Endothelial cell of umbilical vein (primary cell): Measurements from ENCODE around the gene MYH10. TPM values are rescaled to one million over a fixed set of nuclear protein-coding genes. Genes with fewer than 3 reads are reported as not detected.

Experiments used
- BruUV-seq: library from RNA; stranded (reverse); fragments of 400-500 nt; replicated peaks from 2 replicates; lab custom pipeline; 2021; lab: Mats Ljungman, UMichigan
- CTCF ChIA-PET: fragments of 300-600, 350-600 bp; sonication (Branson Sonifier 250); formaldehyde crosslinking; loops from one replicate; lab custom pipeline; 2021; ENCODE audit warnings: antibody characterized with exemption, inconsistent platforms; lab: Charles Lee
- POLR2A ChIA-PET: fragments of 300-600, 350-600 bp; sonication (Branson Sonifier 250); formaldehyde crosslinking; loops from one replicate; lab custom pipeline; 2021; ENCODE audit warnings: antibody characterized with exemption, inconsistent platforms; lab: Charles Lee
- DNase-seq: peaks from one replicate; pipeline ENCODE4 v3.0.0-alpha.2; 2011; ENCODE audit warnings: low read depth, low spot score
- FAIRE-seq: peaks from 2 replicates; lab custom pipeline; 2011; peaks lifted over from hg19 to GRCh38; lab: Jason Lieb, UNC
- H2AFZ ChIP-seq: 2 replicates; pipeline ENCODE4 v1.6.0; 2012; ENCODE audit warnings: low read depth, low read length, control low read depth, inconsistent platforms
- H3K27ac ChIP-seq: 2 replicates; pipeline ENCODE4 v1.5.1; 2011; ENCODE audit warnings: low read depth, mild to moderate bottlenecking, control low read depth, low read length, moderate library complexity; ENCODE audit not compliant: insufficient read depth
- H3K27me3 ChIP-seq, 2 experiments: 2 replicates each; pipeline versions ENCODE4 v1.6.0 to v1.6.1; 2011; ENCODE audit warnings: low read length in 2 of 2, mixed read lengths in 1 of 2; ENCODE audit not compliant: control insufficient read depth in 2 of 2, insufficient read depth in 2 of 2
- H3K36me3 ChIP-seq, 2 experiments: 2 replicates in 1 of 2; 3 replicates in 1 of 2; pipeline ENCODE4 v1.5.1; 2011; ENCODE audit warnings: low read length in 2 of 2, mild to moderate bottlenecking in 1 of 2, moderate library complexity in 1 of 2; ENCODE audit not compliant: control insufficient read depth in 2 of 2, insufficient read depth in 2 of 2; ENCODE audit errors: extremely low read depth in 1 of 2
- H3K4me1 ChIP-seq: 3 replicates; pipeline ENCODE4 v1.5.1; 2011; ENCODE audit warnings: mild to moderate bottlenecking, low read length; ENCODE audit not compliant: control insufficient read depth, insufficient read depth; ENCODE audit errors: extremely low read depth
- H3K4me2 ChIP-seq: 2 replicates; pipeline ENCODE4 v1.6.1; 2011; ENCODE audit warnings: low read length, control low read depth, mixed read lengths; ENCODE audit not compliant: insufficient read depth
- H3K4me3 ChIP-seq, 3 experiments: fragments of 200-600 bp in 1 of 3; sonication (generic), shearing (Covaris generic) in 1 of 3; replicated peaks in 1 of 3; 2 replicates each; pipeline ENCODE4 v1.5.1; 2011 to 2016; ENCODE audit warnings: control low read depth in 3 of 3, low read length in 3 of 3, mild to moderate bottlenecking in 2 of 3, inconsistent platforms in 1 of 3, low read depth in 1 of 3, moderate library complexity in 1 of 3; ENCODE audit not compliant: insufficient read depth in 1 of 3
- H3K79me2 ChIP-seq: 2 replicates; pipeline ENCODE4 v1.6.0; 2012; ENCODE audit warnings: low read length, inconsistent platforms; ENCODE audit not compliant: control insufficient read depth, insufficient read depth
- H3K9ac ChIP-seq: replicated peaks from 2 replicates; pipeline ENCODE3; 2011; ENCODE audit warnings: low read length, control low read depth; ENCODE audit not compliant: insufficient read depth; ENCODE audit errors: extremely low read depth
- H3K9me1 ChIP-seq: replicated peaks from 3 replicates; pipeline ENCODE4 v1.6.0; 2011; ENCODE audit warnings: mild to moderate bottlenecking, low read length; ENCODE audit not compliant: control insufficient read depth, insufficient read depth; ENCODE audit errors: extremely low read depth
- H3K9me3 ChIP-seq: replicated peaks from 2 replicates; pipeline ENCODE4 v1.5.1; 2012; ENCODE audit warnings: low read length, inconsistent platforms; ENCODE audit not compliant: control insufficient read depth, insufficient read depth
- H4K20me1 ChIP-seq: replicated peaks from 2 replicates; pipeline ENCODE3; 2011; ENCODE audit warnings: mild to moderate bottlenecking, low read length; ENCODE audit not compliant: control insufficient read depth, insufficient read depth; ENCODE audit errors: extremely low read depth
- EZH2 ChIP-seq: IDR thresholded peaks from 2 replicates; pipeline ENCODE4 v1.6.1; 2012; ENCODE audit warnings: borderline replicate concordance, low read depth, mild to moderate bottlenecking, moderate library complexity, low read length, inconsistent platforms; ENCODE audit not compliant: severe bottlenecking
- FOS ChIP-seq: IDR thresholded peaks from 2 replicates; pipeline ENCODE4 v1.6.1; 2011; ENCODE audit warnings: mild to moderate bottlenecking, low read length, moderate library complexity, borderline replicate concordance; ENCODE audit not compliant: insufficient read depth
- GATA2 ChIP-seq: IDR thresholded peaks from 2 replicates; pipeline ENCODE4 v1.7.0; 2011; ENCODE audit warnings: low read depth, mild to moderate bottlenecking, moderate library complexity, mixed read lengths, low read length; ENCODE audit not compliant: insufficient read length, insufficient read depth
- JUN ChIP-seq: IDR thresholded peaks from 2 replicates; pipeline ENCODE4 v1.6.1; 2011; ENCODE audit warnings: borderline replicate concordance, low read depth; ENCODE audit not compliant: insufficient read length, insufficient read depth
- MYC ChIP-seq: IDR thresholded peaks from one replicate; pipeline ENCODE4 v1.6.1; 2011; ENCODE audit warnings: mild to moderate bottlenecking, low read depth, low read length
- POLR2A ChIP-seq: IDR thresholded peaks from 2 replicates; pipeline ENCODE4 v1.6.1; 2012; ENCODE audit warnings: low read depth, mild to moderate bottlenecking, control low read depth, low read length
- POLR2AphosphoS5 ChIP-seq: IDR thresholded peaks from 2 replicates; pipeline ENCODE4 v1.6.1; 2012; ENCODE audit warnings: low read depth, mild to moderate bottlenecking, control low read depth, low read length, moderate library complexity; ENCODE audit not compliant: insufficient read depth
- dilution Hi-C: fragments of 300-500 bp; cut with MboI; formaldehyde crosslinking; loops from one replicate; pipeline ENCODE4 v1.15.0; 2019; ENCODE audit warnings: low sequenced_read_pairs; ENCODE audit not compliant: extremely low pct_ligation_motif_present
- intact Hi-C: fragments of 100-400 bp; cut with micrococcal nuclease; formaldehyde crosslinking; loops from one replicate; pipeline ENCODE4 v1.10.0; 2022
- polyA plus RNA-seq, 4 experiments: library from polyadenylated mRNA; depleted of rRNA in 3 of 4; stranded (reverse) in 3 of 4; unstranded in 1 of 4; fragments of >200 nt; gene quantifications; 2 replicates each; pipeline versions ENCODE4 v1.2.1 to v1.2.3, GENCODE V29; 2011 to 2012; ENCODE audit warnings: missing spikeins in 1 of 4
- total RNA-seq: library from RNA; stranded (reverse); gene quantifications from 2 replicates; pipeline ENCODE4 v1.2.3, GENCODE V29; 2021
- TF ChIP-seq, protein P1 (sequence below): IDR thresholded peaks from 2 replicates; pipeline ENCODE4 v1.6.1; 2011; ENCODE audit not compliant: insufficient read depth, insufficient read length
- TF ChIP-seq, protein P2 (sequence below), 2 donors: IDR thresholded peaks; 1 replicate in 1 of 2; 2 replicates in 1 of 2; pipeline ENCODE4 v1.5.1; 2011; ENCODE audit warnings: low read length in 2 of 2, mild to moderate bottlenecking in 2 of 2, moderate library complexity in 2 of 2, control low read depth in 1 of 2, inconsistent platforms in 1 of 2, low read depth in 1 of 2; ENCODE audit not compliant: insufficient read depth in 1 of 2; ENCODE audit errors: extremely low read depth in 1 of 2

The MYH10 gene
- total and polyA plus RNA-seq, 2 donors (not counting 3 experiments of a cell fraction or from before 2014, with no cell fraction given): 73.4 to 232 TPM

DNA sequence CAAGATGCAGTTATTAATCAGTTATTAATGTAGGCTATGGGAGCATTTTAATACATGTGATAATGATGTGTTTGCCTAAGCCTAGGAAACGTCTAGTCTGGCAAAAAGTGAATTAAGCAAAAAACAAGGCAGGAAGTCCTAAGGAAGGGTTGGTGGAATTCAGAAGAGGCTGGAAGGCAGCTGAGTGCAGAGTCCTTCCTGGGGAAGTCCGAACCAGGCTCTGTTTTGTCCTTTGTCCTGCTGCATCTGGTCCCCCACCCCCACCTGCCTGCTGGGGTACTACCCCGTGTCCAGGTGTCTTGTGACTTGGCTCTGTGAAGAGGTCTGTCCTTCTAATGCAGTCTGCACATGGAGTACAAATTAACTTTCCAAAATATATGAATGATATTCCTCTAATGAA is 1.5 kb upstream of the MYH10 start:
- Histone ChIP-seq H3K79me2 (peaks cover 25% of the 10 kb centered on the region), H4K20me1 (no peaks in the 10 kb centered on the region), H3K36me3 (no peaks in the 10 kb centered on the region), H3K4me1 (peaks cover 15% of the 10 kb centered on the region), H3K4me2 (peak overlapping the region; percentile 87), H2AFZ (no peak overlapping the region), H3K9me1 (no peaks in the 10 kb centered on the region), H3K27me3 (peaks cover 4 to 8% of the 10 kb centered on the region in 2 experiments), H3K9me3 (no peaks in the 10 kb centered on the region), H3K27ac (no peak overlapping the region), H3K4me3 (no peak overlapping the region), H3K9ac (no peak overlapping the region)
- TF ChIP-seq POLR2A: peak; percentile 22
- TF ChIP-seq EZH2: no peak
- intact Hi-C loops (loop anchor here (10.0 kb wide), 1 partner anchor 197 kb away; the partner anchor contains the start of gene NDEL1), dilution Hi-C loops (no loop called here)
- DNase-seq (peak; percentile 78), FAIRE-seq (peak; percentile 64)
- BruUV-seq: no TSS peak
- ChIA-PET POLR2A (no interaction called here), CTCF (interaction anchor here (1.9 kb wide), 1 partner anchor 20 kb away, joined by 4 read pairs; no protein-coding TSS in a partner anchor)

DNA sequence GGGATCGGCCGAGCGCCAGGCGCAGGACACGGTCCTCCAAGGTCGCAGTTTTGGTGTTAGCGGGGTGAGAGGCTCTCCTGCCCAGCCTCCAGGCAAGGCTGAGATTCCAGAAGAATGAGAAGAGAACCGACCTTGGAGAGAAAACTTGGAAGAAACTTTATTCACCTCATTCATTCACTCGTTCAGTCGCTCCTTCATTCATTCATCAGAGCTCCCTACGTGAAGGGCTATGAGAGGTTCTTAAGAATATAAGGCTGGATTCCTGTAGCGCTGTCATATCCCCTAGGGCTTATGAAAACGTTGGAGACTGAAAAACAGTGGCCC is 991 bp upstream of the MYH10 start:
- dilution Hi-C loops (no loop called here), intact Hi-C loops (loop anchor here (1.0 to 10.0 kb wide), 2 partner anchors 114 to 197 kb away; partner anchors contain the start of gene NDEL1)
- H3K9me1 ChIP-seq: no peaks in the 10 kb centered on the region
- peaks cover under 1 to 7% of the 10 kb centered on the region in 2 experiments for H3K27me3 ChIP-seq
- TSS peak; percentile 33 for BruUV-seq
- ChIA-PET CTCF (interaction anchor here (1.1 to 1.9 kb wide), 2 partner anchors 20 to 33 kb away, joined by 3 to 4 read pairs; no protein-coding TSS in a partner anchor), POLR2A (no interaction called here)
- no peaks in the 10 kb centered on the region for H3K36me3 ChIP-seq
- H3K4me3 ChIP-seq: peak overlapping the region; percentile 68 to 99 (median 75)
- peak overlapping the region; percentile 87 for H3K4me2 ChIP-seq
- TF ChIP-seq MYC (no peak), POLR2A (no peak), GATA2 (no peak), POLR2AphosphoS5 (no peak), FOS (no peak), JUN (no peak)
- TF ChIP-seq, protein P1, sequence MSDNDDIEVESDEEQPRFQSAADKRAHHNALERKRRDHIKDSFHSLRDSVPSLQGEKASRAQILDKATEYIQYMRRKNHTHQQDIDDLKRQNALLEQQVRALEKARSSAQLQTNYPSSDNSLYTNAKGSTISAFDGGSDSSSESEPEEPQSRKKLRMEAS: no peak
- TF ChIP-seq, protein P2, sequence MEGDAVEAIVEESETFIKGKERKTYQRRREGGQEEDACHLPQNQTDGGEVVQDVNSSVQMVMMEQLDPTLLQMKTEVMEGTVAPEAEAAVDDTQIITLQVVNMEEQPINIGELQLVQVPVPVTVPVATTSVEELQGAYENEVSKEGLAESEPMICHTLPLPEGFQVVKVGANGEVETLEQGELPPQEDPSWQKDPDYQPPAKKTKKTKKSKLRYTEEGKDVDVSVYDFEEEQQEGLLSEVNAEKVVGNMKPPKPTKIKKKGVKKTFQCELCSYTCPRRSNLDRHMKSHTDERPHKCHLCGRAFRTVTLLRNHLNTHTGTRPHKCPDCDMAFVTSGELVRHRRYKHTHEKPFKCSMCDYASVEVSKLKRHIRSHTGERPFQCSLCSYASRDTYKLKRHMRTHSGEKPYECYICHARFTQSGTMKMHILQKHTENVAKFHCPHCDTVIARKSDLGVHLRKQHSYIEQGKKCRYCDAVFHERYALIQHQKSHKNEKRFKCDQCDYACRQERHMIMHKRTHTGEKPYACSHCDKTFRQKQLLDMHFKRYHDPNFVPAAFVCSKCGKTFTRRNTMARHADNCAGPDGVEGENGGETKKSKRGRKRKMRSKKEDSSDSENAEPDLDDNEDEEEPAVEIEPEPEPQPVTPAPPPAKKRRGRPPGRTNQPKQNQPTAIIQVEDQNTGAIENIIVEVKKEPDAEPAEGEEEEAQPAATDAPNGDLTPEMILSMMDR (IDR thresholded peaks at IDR 0.05; ENCODE audit: extremely low read depth in 1 of 2, insufficient read depth in 1 of 2, low read depth in 1 of 2, low read length in 2 of 2): no peak
- H3K4me1 ChIP-seq: peaks cover 15% of the 10 kb centered on the region
- H3K27ac ChIP-seq: peak overlapping the region; percentile 35
- no peak for FAIRE-seq
- no peaks in the 10 kb centered on the region for H4K20me1 ChIP-seq
- no peaks in the 10 kb centered on the region for H3K9me3 ChIP-seq
- H3K9ac ChIP-seq: peak overlapping the region; percentile 65
- H2AFZ ChIP-seq: peak overlapping the region; percentile 96
- no peak for DNase-seq
- peaks cover 27% of the 10 kb centered on the region for H3K79me2 ChIP-seq
